Endothelial cell of umbilical vein (primary cell): Measurements from ENCODE around the gene NSUN6. TPM values are rescaled to one million over a fixed set of nuclear protein-coding genes. Genes with fewer than 3 reads are reported as not detected.

Experiments
- BruUV-seq: library from RNA; stranded (reverse); fragments of 400-500 nt; replicated peaks from 2 replicates; lab custom pipeline; 2021; lab: Mats Ljungman, UMichigan
- CTCF ChIA-PET: fragments of 300-600, 350-600 bp; sonication (Branson Sonifier 250); formaldehyde crosslinking; loops from one replicate; lab custom pipeline; 2021; ENCODE audit warnings: antibody characterized with exemption, inconsistent platforms; lab: Charles Lee
- POLR2A ChIA-PET: fragments of 300-600, 350-600 bp; sonication (Branson Sonifier 250); formaldehyde crosslinking; loops from one replicate; lab custom pipeline; 2021; ENCODE audit warnings: antibody characterized with exemption, inconsistent platforms; lab: Charles Lee
- DNase-seq: peaks from one replicate; pipeline ENCODE4 v3.0.0-alpha.2; 2011; ENCODE audit warnings: low read depth, low spot score
- FAIRE-seq: peaks from 2 replicates; lab custom pipeline; 2011; peaks lifted over from hg19 to GRCh38; lab: Jason Lieb, UNC
- H2AFZ ChIP-seq: 2 replicates; pipeline ENCODE4 v1.6.0; 2012; ENCODE audit warnings: low read depth, low read length, control low read depth, inconsistent platforms
- H3K27ac ChIP-seq: 2 replicates; pipeline ENCODE4 v1.5.1; 2011; ENCODE audit warnings: low read depth, mild to moderate bottlenecking, control low read depth, low read length, moderate library complexity; ENCODE audit not compliant: insufficient read depth
- H3K27me3 ChIP-seq, 2 experiments: 2 replicates each; pipeline versions ENCODE4 v1.6.0 to v1.6.1; 2011; ENCODE audit warnings: low read length in 2 of 2, mixed read lengths in 1 of 2; ENCODE audit not compliant: control insufficient read depth in 2 of 2, insufficient read depth in 2 of 2
- H3K36me3 ChIP-seq, 2 experiments: 2 replicates in 1 of 2; 3 replicates in 1 of 2; pipeline ENCODE4 v1.5.1; 2011; ENCODE audit warnings: low read length in 2 of 2, mild to moderate bottlenecking in 1 of 2, moderate library complexity in 1 of 2; ENCODE audit not compliant: control insufficient read depth in 2 of 2, insufficient read depth in 2 of 2; ENCODE audit errors: extremely low read depth in 1 of 2
- H3K4me1 ChIP-seq: 3 replicates; pipeline ENCODE4 v1.5.1; 2011; ENCODE audit warnings: mild to moderate bottlenecking, low read length; ENCODE audit not compliant: control insufficient read depth, insufficient read depth; ENCODE audit errors: extremely low read depth
- H3K4me2 ChIP-seq: 2 replicates; pipeline ENCODE4 v1.6.1; 2011; ENCODE audit warnings: low read length, control low read depth, mixed read lengths; ENCODE audit not compliant: insufficient read depth
- H3K4me3 ChIP-seq, 3 experiments: fragments of 200-600 bp in 1 of 3; sonication (generic), shearing (Covaris generic) in 1 of 3; replicated peaks in 1 of 3; 2 replicates each; pipeline ENCODE4 v1.5.1; 2011 to 2016; ENCODE audit warnings: control low read depth in 3 of 3, low read length in 3 of 3, mild to moderate bottlenecking in 2 of 3, inconsistent platforms in 1 of 3, low read depth in 1 of 3, moderate library complexity in 1 of 3; ENCODE audit not compliant: insufficient read depth in 1 of 3
- H3K79me2 ChIP-seq: 2 replicates; pipeline ENCODE4 v1.6.0; 2012; ENCODE audit warnings: low read length, inconsistent platforms; ENCODE audit not compliant: control insufficient read depth, insufficient read depth
- H3K9ac ChIP-seq: replicated peaks from 2 replicates; pipeline ENCODE3; 2011; ENCODE audit warnings: low read length, control low read depth; ENCODE audit not compliant: insufficient read depth; ENCODE audit errors: extremely low read depth
- H3K9me1 ChIP-seq: replicated peaks from 3 replicates; pipeline ENCODE4 v1.6.0; 2011; ENCODE audit warnings: mild to moderate bottlenecking, low read length; ENCODE audit not compliant: control insufficient read depth, insufficient read depth; ENCODE audit errors: extremely low read depth
- H3K9me3 ChIP-seq: replicated peaks from 2 replicates; pipeline ENCODE4 v1.5.1; 2012; ENCODE audit warnings: low read length, inconsistent platforms; ENCODE audit not compliant: control insufficient read depth, insufficient read depth
- H4K20me1 ChIP-seq: replicated peaks from 2 replicates; pipeline ENCODE3; 2011; ENCODE audit warnings: mild to moderate bottlenecking, low read length; ENCODE audit not compliant: control insufficient read depth, insufficient read depth; ENCODE audit errors: extremely low read depth
- CTCF ChIP-seq, 2 donors: IDR thresholded peaks; 1 replicate in 1 of 2; 2 replicates in 1 of 2; pipeline ENCODE4 v1.5.1; 2011; ENCODE audit warnings: low read length in 2 of 2, mild to moderate bottlenecking in 2 of 2, moderate library complexity in 2 of 2, control low read depth in 1 of 2, inconsistent platforms in 1 of 2, low read depth in 1 of 2; ENCODE audit not compliant: insufficient read depth in 1 of 2; ENCODE audit errors: extremely low read depth in 1 of 2
- EZH2 ChIP-seq: IDR thresholded peaks from 2 replicates; pipeline ENCODE4 v1.6.1; 2012; ENCODE audit warnings: borderline replicate concordance, low read depth, mild to moderate bottlenecking, moderate library complexity, low read length, inconsistent platforms; ENCODE audit not compliant: severe bottlenecking
- FOS ChIP-seq: IDR thresholded peaks from 2 replicates; pipeline ENCODE4 v1.6.1; 2011; ENCODE audit warnings: mild to moderate bottlenecking, low read length, moderate library complexity, borderline replicate concordance; ENCODE audit not compliant: insufficient read depth
- GATA2 ChIP-seq: IDR thresholded peaks from 2 replicates; pipeline ENCODE4 v1.7.0; 2011; ENCODE audit warnings: low read depth, mild to moderate bottlenecking, moderate library complexity, mixed read lengths, low read length; ENCODE audit not compliant: insufficient read length, insufficient read depth
- JUN ChIP-seq: IDR thresholded peaks from 2 replicates; pipeline ENCODE4 v1.6.1; 2011; ENCODE audit warnings: borderline replicate concordance, low read depth; ENCODE audit not compliant: insufficient read length, insufficient read depth
- MAX ChIP-seq: IDR thresholded peaks from 2 replicates; pipeline ENCODE4 v1.6.1; 2011; ENCODE audit not compliant: insufficient read depth, insufficient read length
- MYC ChIP-seq: IDR thresholded peaks from one replicate; pipeline ENCODE4 v1.6.1; 2011; ENCODE audit warnings: mild to moderate bottlenecking, low read depth, low read length
- POLR2A ChIP-seq: IDR thresholded peaks from 2 replicates; pipeline ENCODE4 v1.6.1; 2012; ENCODE audit warnings: low read depth, mild to moderate bottlenecking, control low read depth, low read length
- POLR2AphosphoS5 ChIP-seq: IDR thresholded peaks from 2 replicates; pipeline ENCODE4 v1.6.1; 2012; ENCODE audit warnings: low read depth, mild to moderate bottlenecking, control low read depth, low read length, moderate library complexity; ENCODE audit not compliant: insufficient read depth
- dilution Hi-C: fragments of 300-500 bp; cut with MboI; formaldehyde crosslinking; loops from one replicate; pipeline ENCODE4 v1.15.0; 2019; ENCODE audit warnings: low sequenced_read_pairs; ENCODE audit not compliant: extremely low pct_ligation_motif_present
- intact Hi-C: fragments of 100-400 bp; cut with micrococcal nuclease; formaldehyde crosslinking; loops from one replicate; pipeline ENCODE4 v1.10.0; 2022
- polyA plus RNA-seq, 4 experiments: library from polyadenylated mRNA; depleted of rRNA in 3 of 4; stranded (reverse) in 3 of 4; unstranded in 1 of 4; fragments of >200 nt; gene quantifications; 2 replicates each; pipeline versions ENCODE4 v1.2.1 to v1.2.3, GENCODE V29; 2011 to 2012; ENCODE audit warnings: missing spikeins in 1 of 4
- total RNA-seq: library from RNA; stranded (reverse); gene quantifications from 2 replicates; pipeline ENCODE4 v1.2.3, GENCODE V29; 2021

Gene NSUN6
- total and polyA plus RNA-seq, 2 donors (not counting 3 experiments of a cell fraction or from before 2014, with no cell fraction given): 3.3 to 5.2 TPM

- dilution Hi-C loops: no loop called here
- BruUV-seq: no TSS peak
- Histone ChIP-seq H3K9me1 (no peaks in the 10 kb centered on the region), H4K20me1 (no peaks in the 10 kb centered on the region), H3K9me3 (no peaks in the 10 kb centered on the region), H3K36me3 (no peaks in the 10 kb centered on the region), H3K79me2 (peaks cover 11% of the 10 kb centered on the region), H3K27ac (no peak overlapping the region), H3K27me3 (no peaks in the 10 kb centered on the region), H3K9ac (no peak overlapping the region), H3K4me1 (peaks cover 21% of the 10 kb centered on the region), H3K4me3 (no peak overlapping the region), H3K4me2 (no peak overlapping the region), H2AFZ (no peak overlapping the region)
- intact Hi-C loops: no loop called here
- no peak for DNase-seq
- no peak for FAIRE-seq
- no peak for TF ChIP-seq POLR2AphosphoS5
- TF ChIP-seq GATA2: no peak
- TF ChIP-seq FOS: no peak
- no peak for TF ChIP-seq CTCF (IDR thresholded peaks at IDR 0.05; ENCODE audit: extremely low read depth in 1 of 2, insufficient read depth in 1 of 2, low read depth in 1 of 2, low read length in 2 of 2)
- no peak for TF ChIP-seq MAX
- TF ChIP-seq JUN: no peak
- TF ChIP-seq POLR2A: no peak
- TF ChIP-seq MYC: no peak
- no peak for TF ChIP-seq EZH2
- POLR2A ChIA-PET: interaction anchor here (0.7 kb wide), 1 partner anchor 8 kb away, joined by 10 read pairs; no protein-coding TSS in a partner anchor
- CTCF ChIA-PET: no interaction called here
Measured at GRCh38 chr10:18653112-18653511, 1.7 kb upstream of the NSUN6 start.
